Measurements from ENCODE around the gene CEP120.

- TF ChIP-seq, protein P1, sequence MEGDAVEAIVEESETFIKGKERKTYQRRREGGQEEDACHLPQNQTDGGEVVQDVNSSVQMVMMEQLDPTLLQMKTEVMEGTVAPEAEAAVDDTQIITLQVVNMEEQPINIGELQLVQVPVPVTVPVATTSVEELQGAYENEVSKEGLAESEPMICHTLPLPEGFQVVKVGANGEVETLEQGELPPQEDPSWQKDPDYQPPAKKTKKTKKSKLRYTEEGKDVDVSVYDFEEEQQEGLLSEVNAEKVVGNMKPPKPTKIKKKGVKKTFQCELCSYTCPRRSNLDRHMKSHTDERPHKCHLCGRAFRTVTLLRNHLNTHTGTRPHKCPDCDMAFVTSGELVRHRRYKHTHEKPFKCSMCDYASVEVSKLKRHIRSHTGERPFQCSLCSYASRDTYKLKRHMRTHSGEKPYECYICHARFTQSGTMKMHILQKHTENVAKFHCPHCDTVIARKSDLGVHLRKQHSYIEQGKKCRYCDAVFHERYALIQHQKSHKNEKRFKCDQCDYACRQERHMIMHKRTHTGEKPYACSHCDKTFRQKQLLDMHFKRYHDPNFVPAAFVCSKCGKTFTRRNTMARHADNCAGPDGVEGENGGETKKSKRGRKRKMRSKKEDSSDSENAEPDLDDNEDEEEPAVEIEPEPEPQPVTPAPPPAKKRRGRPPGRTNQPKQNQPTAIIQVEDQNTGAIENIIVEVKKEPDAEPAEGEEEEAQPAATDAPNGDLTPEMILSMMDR (IDR thresholded peaks at IDR 0.05 in 4 of 5, conservative IDR thresholded peaks at IDR 0.05 in 1 of 5), result no peak
- TF ChIP-seq POLR2A (IDR thresholded peaks at IDR 0.05), result no peak
These were observed 37.1 kb upstream of the CEP120 start for GRCh38 chr5:123460296-123460729.

Measured in gastrocnemius medialis (tissue), 4 donors.